Small intestine (tissue), 16 donors: ENCODE data around the gene ASPRV1. TPM values are rescaled to one million over a fixed set of nuclear protein-coding genes. Genes with fewer than 3 reads are reported as not detected.

Experiments used
- DNase-seq, 2 donors: peaks; one replicate each; pipeline versions ENCODE4 v3.0.0 to v3.0.0-alpha.2; 2013
- FAIRE-seq: peaks from 2 replicates; lab custom pipeline; 2012; peaks lifted over from hg19 to GRCh38; lab: Jason Lieb, UNC
- H3K27ac ChIP-seq, 3 donors: one replicate each; pipeline ENCODE4 v1.5.1; 2013; ENCODE audit warnings: low read length in 2 of 3, mild to moderate bottlenecking in 2 of 3, control low read depth in 1 of 3, inconsistent platforms in 1 of 3, low read depth in 1 of 3, moderate library complexity in 1 of 3
- H3K27me3 ChIP-seq, 3 donors: one replicate each; pipeline ENCODE4 v1.6.1; 2013; ENCODE audit warnings: low read length in 3 of 3, inconsistent platforms in 1 of 3; ENCODE audit not compliant: control insufficient read depth in 3 of 3, insufficient read depth in 3 of 3
- H3K36me3 ChIP-seq, 3 donors: one replicate each; pipeline ENCODE4 v1.6.1; 2013; ENCODE audit warnings: low read length in 3 of 3, inconsistent platforms in 1 of 3, low read depth in 1 of 3, mild to moderate bottlenecking in 1 of 3, moderate library complexity in 1 of 3; ENCODE audit not compliant: control insufficient read depth in 3 of 3, insufficient read depth in 2 of 3
- H3K4me1 ChIP-seq, 3 donors: one replicate each; pipeline ENCODE4 v1.6.1; 2013; ENCODE audit warnings: low read length in 2 of 3, inconsistent platforms in 1 of 3, low read depth in 1 of 3, mild to moderate bottlenecking in 1 of 3, moderate library complexity in 1 of 3; ENCODE audit not compliant: control insufficient read depth in 3 of 3, insufficient read depth in 2 of 3
- H3K4me3 ChIP-seq, 3 donors: one replicate each; pipeline ENCODE4 v1.5.1; 2013; ENCODE audit warnings: low read length in 3 of 3, control low read depth in 1 of 3, inconsistent platforms in 1 of 3, low read depth in 1 of 3, mild to moderate bottlenecking in 1 of 3, moderate library complexity in 1 of 3
- H3K9me3 ChIP-seq, 2 donors: one replicate each; pipeline ENCODE4 v1.6.1; 2013; ENCODE audit warnings: low read depth in 1 of 2, low read length in 1 of 2; ENCODE audit not compliant: control insufficient read depth in 2 of 2, insufficient read depth in 1 of 2
- WGBS, 3 donors: extraction: QIAGEN DNeasy Blood & Tissue Kit; methylation state at CpG; one replicate each; pipeline ENCODE4 v1.1.7; 2013; 5-methylcytosine and 5-hydroxymethylcytosine counted together
- long read RNA-seq, 10 donors: transcript quantifications; one replicate each; lab custom pipeline, GENCODE V29; 2026
- polyA plus RNA-seq, 4 donors: library from polyadenylated mRNA; stranded (reverse) in 3 of 4; unstranded in 1 of 4; fragments of 200-250 nt in 3 of 4; fragments of 120-200 nt in 1 of 4; gene quantifications; one replicate each; pipeline versions ENCODE4 v1.2.1 to v1.2.3, GENCODE V29; 2013
- donor health status: healthy with polysubstance abuse.
- donor health status: control.
- donor health status: control.
- donor health status: Bipolar disorder and iron deficiency.
- donor health status: healthy.

The ASPRV1 gene
- polyA plus RNA-seq = 1 to 10 TPM; 1.3 to 3.5 (median 2.3) TPM
- long read RNA-seq, donor 1 = 0 reads
- long read RNA-seq, donor 2 = 0 reads
- long read RNA-seq, donor 3, partial matches to known transcripts = 0 of 3 reads
- long read RNA-seq, donor 3, other reads (novel, unspliced or antisense) = 0 of 3 reads
- long read RNA-seq, donor 4 = 0 reads
- long read RNA-seq, donor 5, partial matches to known transcripts = 0 of 1 reads
- long read RNA-seq, donor 5, other reads (novel, unspliced or antisense) = 0 of 1 reads
- long read RNA-seq, donor 6, partial matches to known transcripts = 0 of 1 reads
- long read RNA-seq, donor 6, other reads (novel, unspliced or antisense) = 0 of 1 reads
- long read RNA-seq, donor 7 = 0 reads
- long read RNA-seq, donor 8 = 0 reads
- long read RNA-seq, donor 9 = 0 reads
- long read RNA-seq, donor 10 = 0 reads

- Histone ChIP-seq H3K27ac (peak within 1 kb of the TSS in 1 of 3 donors; percentile 15), H3K27me3 (no peaks in the 10 kb centered on the region), H3K9me3 (no peaks in the 10 kb centered on the region), H3K4me3 (no peak within 1 kb of the TSS), H3K36me3 (peaks cover 0 to 5% (median 0%) of the 10 kb centered on the region in 3 donors), H3K4me1 (peaks cover 4 to 36% (median 7%) of the 10 kb centered on the region in 3 donors)
- no peak for DNase-seq
- FAIRE-seq = no peak
- 84 to 92% (median 92%) methylated on average over 11 to 14 of the region's 14 CpGs for WGBS, 3 donors
Measured at GRCh38 chr2:69961496-69961895, at the start of gene ASPRV1. Gene ASPRV1 (minus strand): TSS chr2:69961631. CDS start chr2:69961436, 195 bp downstream.

- Histone ChIP-seq H3K36me3 (peaks cover 0 to 2% (median 0%) of the 10 kb centered on the region in 3 donors), H3K4me1 (peaks cover 0 to 20% (median 3%) of the 10 kb centered on the region in 3 donors), H3K4me3 (no peak overlapping the region), H3K27me3 (no peaks in the 10 kb centered on the region), H3K27ac (peak overlapping the region; percentile 94 to 98 (median 96)), H3K9me3 (no peaks in the 10 kb centered on the region)
- DNase-seq = no peak
- no peak for FAIRE-seq
- 25 to 57% (median 34%) methylated on average over 2 of the region's 2 CpGs for WGBS, 3 donors
Measured at GRCh38 chr2:70010576-70011111, 49.2 kb upstream of the ASPRV1 start.

GRCh38 chr2:70009762-70010575 is 48.5 kb upstream of the ASPRV1 start:
- H3K4me1 ChIP-seq = peaks cover 0 to 20% (median 3%) of the 10 kb centered on the region in 3 donors
- FAIRE-seq = no peak
- no peak overlapping the region for H3K4me3 ChIP-seq
- H3K9me3 ChIP-seq = no peaks in the 10 kb centered on the region
- WGBS, 3 donors = 25 to 66% (median 51%) methylated on average over 12 of the region's 12 CpGs
- no peaks in the 10 kb centered on the region for H3K27me3 ChIP-seq
- peaks cover 0 to 2% (median 0%) of the 10 kb centered on the region in 3 donors for H3K36me3 ChIP-seq
- H3K27ac ChIP-seq = peak overlapping the region; percentile 94 to 98 (median 96)
- peak; percentile 94 to 100 for DNase-seq

GRCh38 chr2:70008290-70008689 is 46.9 kb upstream of the ASPRV1 start:
- DNase-seq = no peak
- H3K27ac ChIP-seq = peak overlapping the region in 1 of 3 donors; percentile 41
- H3K4me1 ChIP-seq = peaks cover 0 to 20% (median 3%) of the 10 kb centered on the region in 3 donors
- peaks cover 0 to 4% (median 0%) of the 10 kb centered on the region in 3 donors for H3K36me3 ChIP-seq
- no peak overlapping the region for H3K4me3 ChIP-seq
- H3K9me3 ChIP-seq = no peaks in the 10 kb centered on the region
- FAIRE-seq = no peak
- WGBS, 3 donors = 96 to 99% (median 98%) methylated on average over 3 of the region's 3 CpGs
- no peaks in the 10 kb centered on the region for H3K27me3 ChIP-seq

GRCh38 chr2:70007151-70007550 is 45.7 kb upstream of the ASPRV1 start:
- WGBS, 3 donors = 93 to 97% (median 97%) methylated on average over 13 of the region's 13 CpGs
- Histone ChIP-seq H3K4me1 (peaks cover 0 to 20% (median 3%) of the 10 kb centered on the region in 3 donors), H3K4me3 (no peak overlapping the region), H3K27ac (no peak overlapping the region), H3K9me3 (no peaks in the 10 kb centered on the region), H3K36me3 (peaks cover 0 to 4% (median 0%) of the 10 kb centered on the region in 3 donors), H3K27me3 (no peaks in the 10 kb centered on the region)
- FAIRE-seq (no peak), DNase-seq (no peak)

- FAIRE-seq = no peak
- peaks cover 0 to 19% (median 3%) of the 10 kb centered on the region in 3 donors for H3K4me1 ChIP-seq
- H3K9me3 ChIP-seq = no peaks in the 10 kb centered on the region
- no peaks in the 10 kb centered on the region for H3K27me3 ChIP-seq
- no peak overlapping the region for H3K27ac ChIP-seq
- H3K4me3 ChIP-seq = no peak overlapping the region
- 62 to 79% (median 65%) methylated on average over 1 of the region's 1 CpG for WGBS, 3 donors
- H3K36me3 ChIP-seq = peaks cover 0 to 4% (median 0%) of the 10 kb centered on the region in 3 donors
- DNase-seq = no peak
Measured at GRCh38 chr2:70006447-70006784, 45.0 kb upstream of the ASPRV1 start.

- 86 to 91% (median 87%) methylated on average over 6 of the region's 6 CpGs for WGBS, 3 donors
- no peaks in the 10 kb centered on the region for H3K9me3 ChIP-seq
- DNase-seq = no peak
- peaks cover 0 to 14% (median 0%) of the 10 kb centered on the region in 3 donors for H3K4me1 ChIP-seq
- H3K27me3 ChIP-seq = no peaks in the 10 kb centered on the region
- FAIRE-seq = no peak
- H3K36me3 ChIP-seq = peaks cover 0 to 4% (median 0%) of the 10 kb centered on the region in 3 donors
- H3K27ac ChIP-seq = no peak overlapping the region
- H3K4me3 ChIP-seq = no peak overlapping the region
Measured at GRCh38 chr2:70005752-70006446, 44.5 kb upstream of the ASPRV1 start.
